Right ventricle myocardium superior (tissue), 1 donor: ENCODE measurements around the gene ATP1A2. TPM values are rescaled to one million over a fixed set of nuclear protein-coding genes. Genes with fewer than 3 reads are reported as not detected.
"Not testable (repeated sequence)": the region's sequence is repeated elsewhere in the genome, so short reads cannot be mapped to it uniquely, and the experiment has no call there.

Experiments used
- ATAC-seq: fragments of 200-7000 bp; cut with Tn5 transposase; one replicate; pipeline ENCODE4 v1.9.1; 2020; ENCODE audit warnings: mild to moderate bottlenecking; ENCODE audit not compliant: poor library complexity
- DNase-seq: peaks from one replicate; pipeline ENCODE4 v3.0.0-alpha.2; 2020
- intact Hi-C: fragments of 100-400 bp; cut with DNase I; formaldehyde crosslinking; loops from one replicate; pipeline ENCODE4 v1.11.2; 2022
- total RNA-seq: library from RNA; stranded (reverse); fragmentation: NEBNext Ultra II Directional; extraction: Animal tissue kit (Norgen Biotek cat#: 25700); gene quantifications from one replicate; pipeline ENCODE4 v1.2.1, GENCODE V29; 2021
- donor health status: DM: no; HTN: yes; CAD: no; lungs with severe emphysema.

The ATP1A2 gene
- total RNA-seq, 1 donor from 2014 or later = 210 TPM

DNA sequence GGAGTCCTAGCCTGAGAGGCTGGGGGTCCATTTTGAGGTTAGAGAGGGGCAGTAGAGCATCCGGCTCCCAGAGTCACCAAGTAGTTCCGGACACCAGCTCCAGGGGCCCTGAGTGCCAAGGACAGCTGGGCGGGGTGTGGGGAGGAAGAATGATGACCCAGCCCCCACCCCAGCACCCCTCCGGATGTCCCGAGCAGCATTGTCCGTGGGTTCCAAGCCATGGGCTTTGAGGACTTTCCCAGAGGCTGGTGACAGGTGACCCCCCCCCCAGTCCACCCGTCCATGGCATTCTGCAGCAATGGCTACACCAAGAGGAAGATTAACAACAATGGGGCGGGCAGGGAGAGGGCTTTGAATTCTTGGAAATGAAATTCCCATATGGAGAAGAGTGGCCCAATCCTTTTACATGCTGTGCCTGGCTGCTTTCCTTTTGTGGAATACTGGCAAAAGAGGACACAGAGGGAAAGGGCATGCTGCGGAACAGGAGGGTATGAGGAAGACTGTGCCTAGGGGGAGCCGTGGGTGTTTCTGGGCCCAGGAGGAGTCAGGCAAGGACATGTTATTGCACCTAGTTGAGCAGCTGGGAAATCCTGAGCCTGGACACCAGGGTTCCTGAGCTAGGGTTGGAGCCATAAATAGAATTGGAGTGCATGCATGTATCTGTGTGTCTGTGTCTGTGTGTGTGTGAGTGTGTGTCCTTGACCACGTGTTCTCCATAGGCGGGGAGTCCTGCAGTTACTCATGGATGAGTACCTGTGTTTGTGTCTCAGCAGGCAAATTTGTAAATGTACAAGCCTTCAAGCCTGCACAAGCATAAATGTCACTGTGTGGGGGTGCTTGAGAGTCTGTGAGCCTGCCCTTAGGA lies 956 bp downstream of the ATP1A2 start:
- intact Hi-C loops = no loop called here
- peak; percentile 41 for DNase-seq
- peak; percentile 42 for ATAC-seq

- intact Hi-C loops = no loop called here
- DNase-seq = no peak
- ATAC-seq = no peak
Observed at GRCh38 chr1:160117300-160117699, 1.7 kb downstream of the ATP1A2 start.

GRCh38 chr1:160117709-160118183 lies 2.2 kb downstream of the ATP1A2 start:
- ATAC-seq (peak; percentile 63), DNase-seq (peak; percentile 74)
- intact Hi-C loops = no loop called here

GRCh38 chr1:160118928-160119327 lies 3.4 kb downstream of the ATP1A2 start:
- ATAC-seq = no peak
- intact Hi-C loops = no loop called here
- DNase-seq = no peak

- DNase-seq (peak; percentile 11), ATAC-seq (no peak)
- intact Hi-C loops = no loop called here
Observed at GRCh38 chr1:160120797-160121196, 5.2 kb downstream of the ATP1A2 start.

DNA sequence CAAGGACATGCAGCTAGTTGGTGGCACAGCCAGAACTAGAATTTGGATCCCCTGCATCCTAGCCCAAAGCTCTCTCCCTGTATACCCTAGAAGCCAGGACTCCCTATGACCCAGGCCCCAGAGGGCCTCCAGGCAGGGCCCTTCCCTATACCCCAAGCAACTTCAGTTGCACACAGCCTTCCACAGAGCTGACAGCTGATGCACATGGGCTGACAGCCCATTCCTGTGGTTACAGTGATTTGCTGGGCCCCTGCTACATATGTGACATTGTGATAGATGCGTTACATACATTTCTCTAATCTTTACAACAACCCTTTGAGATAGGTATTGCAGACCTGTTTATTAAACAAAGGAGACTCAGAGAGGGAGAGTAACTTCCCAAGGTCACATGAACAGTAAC lies 5.8 kb downstream of the ATP1A2 start:
- ATAC-seq (no peak), DNase-seq (no peak)
- intact Hi-C loops = no loop called here

DNA sequence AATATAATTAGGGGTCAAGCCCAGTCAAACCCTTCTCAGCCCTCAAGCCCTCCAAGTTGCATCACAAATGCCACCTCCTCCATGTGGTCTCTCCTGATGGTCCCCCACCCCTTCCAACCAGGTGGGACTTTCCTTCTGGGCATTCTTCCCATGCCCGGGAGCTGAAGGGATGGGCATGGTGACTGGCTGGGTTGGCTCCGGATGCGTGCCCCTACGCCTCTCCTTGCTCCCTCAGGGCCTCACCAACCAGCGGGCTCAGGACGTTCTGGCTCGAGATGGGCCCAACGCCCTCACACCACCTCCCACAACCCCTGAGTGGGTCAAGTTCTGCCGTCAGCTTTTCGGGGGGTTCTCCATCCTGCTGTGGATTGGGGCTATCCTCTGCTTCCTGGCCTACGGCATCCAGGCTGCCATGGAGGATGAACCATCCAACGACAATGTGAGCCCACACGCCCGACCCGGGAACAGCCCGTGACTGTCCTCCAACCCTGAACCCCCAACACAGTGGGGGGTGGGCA lies 7.5 kb downstream of the ATP1A2 start:
- ATAC-seq (no peak), DNase-seq (no peak)

GRCh38 chr1:160123726-160124125 lies 8.2 kb downstream of the ATP1A2 start:
- intact Hi-C loops = no loop called here
- ATAC-seq = no peak

More for the DNA sequence above, 7.5 kb downstream of the ATP1A2 start:
- intact Hi-C loops = no loop called here

DNA sequence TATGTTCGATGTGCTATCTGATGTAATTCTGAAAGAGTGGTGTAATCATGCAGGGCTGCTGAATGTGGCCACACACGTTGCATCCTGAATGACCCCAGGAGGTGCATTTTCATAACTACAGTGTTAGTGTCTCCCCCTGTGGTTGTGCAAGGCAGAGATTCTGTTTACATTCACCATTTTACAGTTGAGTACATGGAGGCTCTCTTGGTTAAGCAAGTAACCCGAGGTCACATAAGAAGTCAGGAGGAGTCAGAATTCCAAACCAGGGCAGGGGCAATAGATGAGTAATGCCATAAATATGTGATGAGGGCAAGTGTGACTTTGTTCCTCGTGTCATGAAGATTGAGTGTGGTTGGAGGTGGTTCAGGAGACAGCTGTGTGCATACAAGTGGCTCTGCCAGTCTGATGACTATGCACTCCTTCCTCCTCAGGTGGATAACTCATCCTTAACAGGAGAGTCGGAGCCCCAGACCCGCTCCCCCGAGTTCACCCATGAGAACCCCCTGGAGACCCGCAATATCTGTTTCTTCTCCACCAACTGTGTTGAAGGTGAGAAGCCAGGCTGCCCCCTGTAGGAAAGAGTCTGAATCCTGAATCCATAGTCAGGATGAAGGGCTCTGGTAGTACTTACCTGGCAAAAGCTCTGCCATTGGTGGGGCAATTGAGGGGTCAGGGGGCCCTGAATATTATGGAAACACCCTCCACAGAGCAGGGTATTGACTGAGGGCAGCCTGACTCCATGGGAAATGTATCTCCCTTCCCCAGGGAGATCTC lies 9.3 kb downstream of the ATP1A2 start:
- DNase-seq = no peak

More at GRCh38 chr1:160123726-160124125, 8.2 kb downstream of the ATP1A2 start:
- DNase-seq = no peak

GRCh38 chr1:160125746-160126145 lies 10.2 kb downstream of the ATP1A2 start:
- intact Hi-C loops = no loop called here
- ATAC-seq = no peak
- DNase-seq = no peak

More for the DNA sequence above, 9.3 kb downstream of the ATP1A2 start:
- ATAC-seq = peak; percentile 63
- intact Hi-C loops = no loop called here

DNA sequence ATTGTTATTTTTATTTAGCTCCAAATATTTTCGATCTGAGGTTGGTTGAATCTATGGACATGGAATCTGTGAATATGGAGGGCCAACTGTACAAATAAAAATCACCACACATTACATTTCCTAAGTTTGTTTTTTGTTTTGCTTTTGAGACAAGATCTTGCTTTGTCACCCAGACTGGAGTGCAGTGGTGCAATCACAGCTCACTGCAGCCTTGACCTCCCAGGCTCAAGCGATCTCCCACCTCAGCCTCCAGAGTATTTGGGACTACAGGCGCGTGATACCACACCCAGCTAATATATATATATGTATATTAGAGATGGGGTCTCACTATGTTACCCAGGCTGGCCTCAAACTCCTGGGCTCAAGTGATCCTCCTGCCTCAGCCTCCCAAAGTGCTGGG lies 10.8 kb downstream of the ATP1A2 start:
- DNase-seq, ATAC-seq, intact Hi-C loops: not testable (repeated sequence)

GRCh38 chr1:160127381-160127780 lies 11.8 kb downstream of the ATP1A2 start:
- no peak for DNase-seq
- intact Hi-C loops = no loop called here
- no peak for ATAC-seq

DNA sequence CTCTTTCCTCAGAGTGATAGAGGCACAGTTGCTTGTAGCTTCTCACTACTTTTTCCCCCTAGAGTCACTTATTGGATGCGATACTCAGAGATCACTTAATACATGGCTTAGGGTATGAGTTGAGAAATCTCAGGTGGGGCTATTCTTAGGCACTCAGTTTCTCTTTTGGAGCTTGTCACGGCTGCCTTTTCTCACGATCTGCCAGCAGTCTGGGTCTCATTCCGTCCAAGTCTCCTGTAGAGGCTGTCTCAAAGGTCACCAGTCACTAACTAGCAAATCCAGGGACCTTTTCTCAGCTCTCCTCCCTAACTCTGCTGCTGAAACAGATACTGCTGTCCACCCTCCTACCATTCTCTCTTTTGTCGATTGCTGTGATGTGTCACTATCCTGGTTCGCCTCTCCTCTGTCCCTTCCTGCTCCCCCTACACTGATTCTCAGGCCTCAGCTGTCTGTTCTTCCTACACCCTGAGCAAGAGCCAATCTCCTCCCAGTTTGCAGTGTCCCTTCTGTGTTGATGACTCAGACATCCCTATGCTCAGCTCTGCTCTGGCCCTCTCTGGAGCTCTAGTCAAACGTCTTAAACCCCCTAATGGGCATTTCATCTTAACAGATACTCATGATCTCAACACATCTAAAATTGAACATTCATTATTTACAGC lies 12.4 kb downstream of the ATP1A2 start:
- intact Hi-C loops = no loop called here
- ATAC-seq (peak; percentile 11), DNase-seq (no peak)

DNA sequence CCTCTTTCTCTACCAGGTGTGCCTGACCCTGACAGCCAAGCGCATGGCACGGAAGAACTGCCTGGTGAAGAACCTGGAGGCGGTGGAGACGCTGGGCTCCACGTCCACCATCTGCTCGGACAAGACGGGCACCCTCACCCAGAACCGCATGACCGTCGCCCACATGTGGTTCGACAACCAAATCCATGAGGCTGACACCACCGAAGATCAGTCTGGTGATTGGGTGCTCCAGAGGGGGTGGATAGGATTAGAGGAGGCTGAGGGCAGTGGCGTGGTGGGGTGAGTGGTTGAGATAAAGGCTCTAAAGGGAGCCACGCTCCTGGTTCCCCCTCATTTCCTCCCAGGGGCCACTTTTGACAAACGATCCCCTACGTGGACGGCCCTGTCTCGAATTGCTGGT lies 13.1 kb downstream of the ATP1A2 start:
- intact Hi-C loops = no loop called here
- DNase-seq (no peak), ATAC-seq (no peak)

GRCh38 chr1:160129046-160129445 lies 13.5 kb downstream of the ATP1A2 start:
- no peak for ATAC-seq
- intact Hi-C loops = no loop called here
- no peak for DNase-seq

- DNase-seq (no peak), ATAC-seq (no peak)
- intact Hi-C loops = no loop called here
Observed at GRCh38 chr1:160129558-160129957, 14.0 kb downstream of the ATP1A2 start.

DNA sequence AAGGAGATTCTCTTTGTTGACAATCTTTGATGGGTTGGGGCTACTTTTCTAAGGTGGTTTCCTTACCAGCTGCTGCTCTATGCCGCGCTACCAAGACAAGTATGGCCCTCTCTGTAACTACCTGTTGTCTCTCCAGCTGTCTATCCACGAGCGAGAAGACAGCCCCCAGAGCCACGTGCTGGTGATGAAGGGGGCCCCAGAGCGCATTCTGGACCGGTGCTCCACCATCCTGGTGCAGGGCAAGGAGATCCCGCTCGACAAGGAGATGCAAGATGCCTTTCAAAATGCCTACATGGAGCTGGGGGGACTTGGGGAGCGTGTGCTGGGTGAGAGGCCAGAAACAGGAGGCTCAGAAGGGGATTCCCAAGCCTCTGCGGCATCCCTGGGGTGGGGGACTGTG lies 14.4 kb downstream of the ATP1A2 start:
- DNase-seq = no peak
- no peak for ATAC-seq
- intact Hi-C loops = no loop called here

DNA sequence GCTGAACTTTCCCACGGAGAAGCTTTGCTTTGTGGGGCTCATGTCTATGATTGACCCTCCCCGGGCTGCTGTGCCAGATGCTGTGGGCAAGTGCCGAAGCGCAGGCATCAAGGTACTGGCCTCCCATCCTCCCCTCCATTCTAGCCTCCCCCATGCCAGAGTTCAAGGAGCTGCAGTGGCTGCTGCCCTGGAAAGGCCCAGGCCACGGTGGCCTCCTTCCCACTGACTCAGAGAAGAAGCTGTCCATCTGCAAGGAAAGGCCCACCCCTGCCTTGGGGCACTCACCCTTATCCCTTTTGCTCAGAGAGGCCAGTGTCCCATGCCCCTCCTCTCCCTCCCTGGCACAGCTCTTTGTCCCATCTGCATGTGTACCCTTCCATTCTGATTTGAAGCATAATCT lies 14.9 kb downstream of the ATP1A2 start:
- DNase-seq (no peak), ATAC-seq (no peak)
- intact Hi-C loops = no loop called here

GRCh38 chr1:160130939-160131338 lies 15.4 kb downstream of the ATP1A2 start:
- ATAC-seq (no peak), DNase-seq (no peak)
- intact Hi-C loops = no loop called here
